ENCODE results near the gene PCA3.

- TF ChIP-seq CTCF (IDR thresholded peaks at IDR 0.05) (no peak), POLR2A (IDR thresholded peaks at IDR 0.05) (no peak), POLR2AphosphoS5 (IDR thresholded peaks at IDR 0.05) (no peak), EP300 (IDR thresholded peaks at IDR 0.05) (no peak)
These were observed 48.4 kb downstream of the PCA3 start for GRCh38 chr9:76812591-76812990.
